NCI-H1694 (cell line): ENCODE measurements around the gene FAM222A.

Source experiments
- DNase-seq: peaks from one replicate; lab custom pipeline; 2025; lab: John Stamatoyannopoulos, UW

Gene FAM222A

GRCh38 chr12:109710747-109711595, 2.7 kb upstream of the FAM222A start:
- no peak for DNase-seq

GRCh38 chr12:109711596-109712461, 1.8 kb upstream of the FAM222A start:
- DNase-seq, result no peak

DNA sequence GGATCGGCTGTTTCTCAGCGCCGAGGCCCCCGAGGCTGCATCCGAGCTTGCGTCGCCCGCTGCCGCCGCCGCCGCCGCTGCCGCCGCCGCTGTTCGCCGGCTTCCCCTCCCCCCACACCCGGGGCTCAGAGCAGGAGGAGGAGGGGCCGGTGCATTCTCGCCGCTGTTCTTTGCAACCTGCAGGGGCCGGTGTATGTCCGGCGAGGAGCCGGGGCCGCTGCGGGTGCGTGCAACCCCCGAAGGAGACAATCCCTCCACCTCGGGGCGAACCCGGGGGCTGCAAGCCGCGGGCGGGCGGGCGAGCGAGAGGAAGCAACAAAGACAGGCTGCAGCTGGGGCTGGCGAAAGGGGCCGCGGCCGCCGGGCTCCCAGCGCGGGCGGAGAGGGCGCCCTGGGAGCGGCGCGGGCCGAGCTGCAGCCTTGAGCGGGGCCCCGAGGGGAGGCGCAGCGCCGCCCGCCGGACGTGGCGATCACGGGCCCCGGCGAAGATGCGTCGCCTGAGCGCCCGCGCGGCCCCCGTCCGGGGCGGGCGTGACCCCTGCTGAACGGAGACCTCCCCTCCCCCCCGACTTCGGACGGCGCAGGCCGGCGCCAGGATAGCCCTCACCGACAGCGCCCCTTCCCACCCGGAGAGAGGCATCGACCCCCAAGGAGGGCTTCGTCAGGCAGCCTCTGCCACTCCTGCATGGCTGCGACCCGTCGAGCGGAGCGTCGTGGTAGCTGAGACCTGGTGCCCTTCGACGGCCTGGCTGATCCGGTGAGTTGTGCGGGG, 702 bp downstream of the FAM222A start:
- DNase-seq, result no peak

- no peak for DNase-seq
Observed at GRCh38 chr12:109714913-109715244, 1.3 kb downstream of the FAM222A start.

DNA sequence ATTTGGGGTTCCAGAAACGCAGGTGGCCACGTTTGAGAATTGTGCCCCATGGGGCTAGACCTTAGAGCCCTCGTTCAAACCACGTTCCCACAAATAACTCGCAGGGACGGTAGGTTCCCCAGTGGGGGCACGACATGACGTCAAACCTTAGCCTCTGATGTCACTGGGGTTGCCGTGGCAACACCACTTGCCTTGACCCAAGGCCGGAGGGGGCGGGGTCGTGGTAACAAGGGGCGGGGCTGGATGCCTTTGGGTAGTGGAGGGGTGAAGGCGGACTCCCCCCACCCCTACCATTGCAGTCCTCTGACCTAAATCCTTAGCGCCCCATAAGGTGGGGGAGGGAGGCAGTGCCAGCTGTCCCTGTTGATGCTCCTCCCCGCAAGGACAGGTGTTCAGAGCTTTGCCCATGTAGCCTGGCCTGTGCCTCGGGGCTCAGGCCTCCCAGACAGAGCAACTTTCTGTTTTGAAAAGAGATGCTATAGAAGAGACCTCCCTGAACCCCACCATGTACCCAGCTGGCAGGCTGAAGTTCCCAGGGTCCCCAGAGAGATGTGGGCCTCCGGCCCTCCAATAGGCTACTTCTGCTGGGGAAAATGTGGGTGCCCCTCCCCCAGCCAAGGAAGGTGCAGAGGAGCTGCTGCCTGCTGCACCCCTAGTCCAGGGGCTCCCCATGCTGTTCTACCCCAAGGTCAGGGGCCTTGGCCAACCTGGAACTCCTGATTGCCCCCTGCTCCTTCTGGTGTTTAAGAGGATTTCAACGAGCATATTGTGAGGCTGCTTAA, 1.9 kb downstream of the FAM222A start:
- no peak for DNase-seq

DNA sequence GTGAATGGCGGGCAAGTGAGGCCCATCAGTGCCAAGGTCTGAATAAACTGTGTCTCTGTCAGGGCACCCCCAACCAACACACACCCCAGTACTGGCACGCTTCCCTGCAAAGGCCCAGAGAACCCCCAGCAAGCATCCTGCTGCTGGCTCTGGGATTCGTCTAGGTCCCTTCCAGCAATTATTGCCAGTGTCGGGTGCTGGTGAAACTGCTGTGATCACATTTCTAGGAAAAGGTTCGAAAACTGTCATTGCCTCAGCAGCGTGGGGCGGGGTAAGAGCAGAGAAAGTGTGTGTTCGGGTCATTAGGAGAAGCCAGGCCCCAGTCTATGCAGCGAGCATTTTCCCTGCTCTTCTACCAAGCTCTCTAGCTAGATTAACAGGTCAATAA, 2.5 kb downstream of the FAM222A start:
- DNase-seq, result no peak

GRCh38 chr12:109716512-109717389, 3.1 kb downstream of the FAM222A start:
- DNase-seq, result peak; percentile 51

- DNase-seq, result no peak
Observed at GRCh38 chr12:109717390-109718357, 4.0 kb downstream of the FAM222A start.

- no peak for DNase-seq
Observed at GRCh38 chr12:109718390-109718789, 4.8 kb downstream of the FAM222A start.

DNA sequence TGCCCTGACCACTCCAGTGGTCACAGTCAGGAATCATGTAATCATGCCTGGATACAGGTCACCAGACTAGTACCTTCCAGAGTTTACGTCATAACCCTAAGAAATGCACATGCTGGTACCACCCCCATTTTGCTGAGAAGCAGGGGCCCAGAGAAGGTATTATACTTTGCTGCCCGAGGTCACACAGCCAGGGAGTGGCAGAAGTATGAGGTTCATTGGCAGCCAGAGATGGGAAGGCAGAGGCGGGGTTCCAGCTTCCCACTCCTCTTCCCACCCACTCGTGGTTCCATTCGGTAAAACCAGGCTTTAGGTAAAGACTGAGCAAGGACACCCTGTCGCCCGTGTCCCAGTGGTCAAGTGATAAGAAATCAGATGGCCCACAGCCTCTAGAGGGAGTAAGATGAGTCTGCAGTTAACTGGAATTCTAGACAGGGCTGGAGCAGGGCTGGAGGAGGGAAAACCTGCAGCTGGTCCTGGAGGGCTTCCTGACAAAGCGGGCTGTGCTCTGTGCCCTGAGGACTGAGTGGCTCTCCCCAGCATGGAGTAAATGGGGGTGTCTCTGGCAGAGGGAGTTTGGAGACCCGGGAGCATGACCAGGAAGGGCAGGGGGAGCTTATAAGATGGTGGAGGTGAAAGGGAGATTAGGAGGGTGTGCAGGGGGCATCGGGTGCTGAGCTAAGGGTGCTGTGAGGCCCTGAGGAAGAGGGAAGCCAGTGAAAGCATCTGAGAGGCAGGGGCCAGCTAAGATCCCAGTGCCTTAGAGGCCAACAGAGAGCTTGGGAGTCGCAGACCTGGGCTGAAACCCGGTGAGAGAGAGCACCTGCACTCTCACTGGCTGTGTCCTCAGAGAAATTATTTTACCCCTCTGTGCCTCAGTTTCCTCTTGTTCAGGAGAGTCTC, 5.7 kb downstream of the FAM222A start:
- no peak for DNase-seq

GRCh38 chr12:109720152-109720856, 6.7 kb downstream of the FAM222A start:
- DNase-seq, result no peak

- DNase-seq, result no peak
Observed at GRCh38 chr12:109720857-109721189, 7.2 kb downstream of the FAM222A start.

GRCh38 chr12:109721276-109721675, 7.7 kb downstream of the FAM222A start:
- DNase-seq, result no peak

DNA sequence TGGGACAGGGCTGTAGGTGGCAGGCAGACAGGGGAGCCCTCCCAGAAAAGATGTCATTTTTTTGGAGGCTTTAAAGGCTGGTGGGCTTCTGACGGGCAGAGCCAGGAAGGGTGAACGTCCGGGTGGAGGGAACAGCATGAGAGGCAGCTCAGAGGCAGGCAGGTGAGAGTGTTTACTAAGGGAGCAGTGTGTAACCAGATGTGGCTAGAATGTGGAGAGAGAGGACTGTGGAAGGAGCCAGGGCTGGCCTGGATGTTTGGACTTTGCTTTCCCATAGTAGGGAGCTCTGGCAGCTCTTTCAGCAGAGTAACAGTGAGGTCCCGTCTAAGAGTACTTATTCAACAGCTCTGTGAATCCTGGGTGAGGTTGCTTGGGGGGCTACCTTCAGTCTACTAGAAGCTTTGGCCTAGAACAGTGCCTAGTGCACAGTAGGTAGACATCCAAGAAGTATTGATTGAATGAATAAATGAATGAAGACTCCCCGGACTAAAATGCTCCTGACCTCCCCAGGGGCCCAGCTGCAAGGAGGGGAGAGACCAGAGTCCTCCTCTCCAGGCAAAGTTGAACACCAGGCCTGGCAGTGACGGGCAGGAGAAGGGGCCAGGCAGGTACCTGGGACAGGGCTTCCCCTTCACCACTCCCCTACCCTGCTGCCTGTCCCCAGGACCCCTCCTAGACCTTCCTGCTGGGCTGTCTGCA, 8.5 kb downstream of the FAM222A start:
- no peak for DNase-seq

- no peak for DNase-seq
Observed at GRCh38 chr12:109722721-109723094, 9.1 kb downstream of the FAM222A start.

GRCh38 chr12:109723311-109723881, 9.8 kb downstream of the FAM222A start:
- DNase-seq, result peak; percentile 86

- no peak for DNase-seq
Observed at GRCh38 chr12:109724321-109724892, 10.8 kb downstream of the FAM222A start.
